HepG2 (cell line): ENCODE data around the gene GLI3. TPM values are rescaled to one million over a fixed set of nuclear protein-coding genes. Genes with fewer than 3 reads are reported as not detected.

Experiments used
- ATAC-seq: fragments of 200-7000 bp; cut with Tn5 transposase; 3 replicates; pipeline ENCODE4 v1.9.1; 2020; ENCODE audit warnings: mild to moderate bottlenecking, moderate library complexity
- BruUV-seq: library from RNA; stranded (reverse); fragments of 400-500 nt; replicated peaks from 2 replicates; lab custom pipeline; 2021; lab: Mats Ljungman, UMichigan
- CTCF ChIA-PET: fragments of 300-600 bp; formaldehyde crosslinking; extraction: SDS; loops from one replicate; lab custom pipeline; 2021; ENCODE audit warnings: low total read pairs, inconsistent platforms, low intra/inter-chr PET ratio; lab: Yijun Ruan, JAX
- POLR2A ChIA-PET: fragments of 350-600 bp; sonication (Branson Sonifier 250); formaldehyde crosslinking; loops from one replicate; lab custom pipeline; 2020; ENCODE audit warnings: antibody characterized with exemption, inconsistent platforms; lab: Yijun Ruan, JAX
- DNase-seq: peaks from one replicate; pipeline ENCODE4 v3.0.0-alpha.2; 2015; ENCODE audit warnings: low spot score
- FAIRE-seq: peaks from 3 replicates; lab custom pipeline; 2011; peaks lifted over from hg19 to GRCh38; lab: Jason Lieb, UNC
- H2AFZ ChIP-seq: one replicate; pipeline ENCODE4 v1.6.1; 2011; ENCODE audit warnings: low read length, inconsistent platforms
- H3K27ac ChIP-seq: fragments of 300-600 bp; 3 replicates; pipeline ENCODE4 v1.8.0; 2011; ENCODE audit warnings: mixed run types, mild to moderate bottlenecking, mixed read lengths, low read length, inconsistent platforms; ENCODE audit not compliant: insufficient read depth; ENCODE audit errors: extremely low read length
- H3K27me3 ChIP-seq, 2 experiments: fragments of 200-600 bp in 1 of 2; 2 replicates in 1 of 2; 3 replicates in 1 of 2; pipeline versions ENCODE4 v1.6.0 to v1.8.0; 2011; ENCODE audit warnings: low read length in 2 of 2, mild to moderate bottlenecking in 2 of 2, moderate library complexity in 2 of 2, inconsistent platforms in 1 of 2; ENCODE audit not compliant: insufficient read depth in 2 of 2, control insufficient read depth in 1 of 2
- H3K36me3 ChIP-seq, 2 experiments: fragments of 200-600 bp in 1 of 2; replicated peaks in 1 of 2; 2 replicates in 1 of 2; 3 replicates in 1 of 2; pipeline versions ENCODE4 v1.5.1 to v1.8.0; 2011; ENCODE audit warnings: low read length in 2 of 2, inconsistent platforms in 1 of 2; ENCODE audit not compliant: insufficient read depth in 2 of 2, control insufficient read depth in 1 of 2
- H3K4me1 ChIP-seq: 2 replicates; pipeline ENCODE4 v1.5.1; 2012; ENCODE audit warnings: low read length, inconsistent platforms; ENCODE audit not compliant: insufficient read depth
- H3K4me2 ChIP-seq: 2 replicates; pipeline ENCODE4 v1.6.0; 2011; ENCODE audit warnings: low read depth, low read length, inconsistent platforms
- H3K4me3 ChIP-seq, 3 experiments: fragments of 200-600 bp in 1 of 3; sonication (generic), shearing (Covaris generic) in 1 of 3; replicated peaks in 1 of 3; 2 replicates each; pipeline ENCODE4 v1.5.1; 2011 to 2016; ENCODE audit warnings: low read length in 3 of 3, inconsistent platforms in 2 of 3, low read depth in 2 of 3, mild to moderate bottlenecking in 2 of 3, control low read depth in 1 of 3, mixed read lengths in 1 of 3; ENCODE audit not compliant: insufficient read depth in 1 of 3
- H3K79me2 ChIP-seq: one replicate; pipeline ENCODE4 v1.6.1; 2011; ENCODE audit warnings: low read length, inconsistent platforms; ENCODE audit not compliant: insufficient read depth
- H3K9ac ChIP-seq: 2 replicates; pipeline ENCODE4 v1.6.0; 2011; ENCODE audit warnings: mild to moderate bottlenecking, low read depth, low read length, inconsistent platforms; ENCODE audit not compliant: insufficient read depth
- H3K9me3 ChIP-seq: 2 replicates; pipeline ENCODE4 v1.5.1; 2012; ENCODE audit warnings: mild to moderate bottlenecking, low read length
- H4K20me1 ChIP-seq: 2 replicates; pipeline ENCODE4 v1.6.0; 2011; ENCODE audit warnings: inconsistent platforms, mild to moderate bottlenecking, low read length, moderate library complexity; ENCODE audit not compliant: insufficient read depth
- ATAD3A ChIP-seq: sonication (generic); formaldehyde crosslinking; IDR thresholded peaks from 2 replicates; pipeline ENCODE4 v1.4.0; 2020; ENCODE audit warnings: missing genetic modification reagents
- CENPT ChIP-seq: sonication (generic); formaldehyde crosslinking; IDR thresholded peaks from 2 replicates; pipeline ENCODE4 v1.8.0; 2022; ENCODE audit warnings: low read depth, mild to moderate bottlenecking, moderate library complexity, missing genetic modification reagents
- FOXJ3 ChIP-seq: sonication (generic); formaldehyde crosslinking; IDR thresholded peaks from 2 replicates; pipeline ENCODE4 v1.4.0; 2020; ENCODE audit warnings: missing genetic modification reagents, mild to moderate bottlenecking, borderline replicate concordance
- HNRNPK ChIP-seq: fragments of 200-400 bp; formaldehyde crosslinking; IDR thresholded peaks from 2 replicates; pipeline ENCODE4 v1.6.1; 2018; ENCODE audit warnings: low read length, low read depth, moderate library complexity, mild to moderate bottlenecking; ENCODE audit not compliant: poor library complexity, severe bottlenecking
- KDM1A ChIP-seq: IDR thresholded peaks from 2 replicates; pipeline ENCODE4 v1.6.1; 2016; ENCODE audit warnings: missing compliant biosample characterization
- NR2F6 ChIP-seq, 2 experiments: IDR thresholded peaks; 2 replicates each; pipeline ENCODE4 v1.6.1; 2016; ENCODE audit warnings: antibody characterized with exemption in 1 of 2, mild to moderate bottlenecking in 1 of 2
- PCBP2 ChIP-seq: fragments of 200-400 bp; formaldehyde crosslinking; optimal IDR thresholded peaks from 2 replicates; pipeline ENCODE3; 2018; ENCODE audit warnings: low read length, low read depth; ENCODE audit not compliant: poor library complexity, severe bottlenecking
- RFX3 ChIP-seq: IDR thresholded peaks from 2 replicates; pipeline ENCODE4 v1.6.1; 2016; ENCODE audit warnings: missing biosample characterization, missing genetic modification reagents
- SOX5 ChIP-seq: IDR thresholded peaks from 2 replicates; pipeline ENCODE4 v1.6.1; 2016; ENCODE audit warnings: borderline replicate concordance
- TSC22D2 ChIP-seq: sonication (generic); formaldehyde crosslinking; IDR thresholded peaks from 2 replicates; pipeline ENCODE4 v1.5.1; 2020; ENCODE audit warnings: missing genetic modification reagents, mild to moderate bottlenecking, borderline replicate concordance
- ZNF674 ChIP-seq: sonication (generic); formaldehyde crosslinking; IDR thresholded peaks from 2 replicates; pipeline ENCODE4 v1.5.0; 2020; ENCODE audit warnings: low read depth, mild to moderate bottlenecking, missing genetic modification reagents
- WGBS: methylation state at CpG from one replicate; pipeline ENCODE4 v1.1.6; 2017; ENCODE audit warnings: low lambda C conversion rate; 5-methylcytosine and 5-hydroxymethylcytosine counted together
- in situ Hi-C: cut with HindIII; loops from 2 replicates; pipeline ENCODE4 v1.10.0; 2017; ENCODE audit warnings: low pct_unique_long_range_greater_than_20kb; ENCODE audit not compliant: extremely low pct_ligation_motif_present
- intact Hi-C: fragments of 100-400 bp; cut with micrococcal nuclease; formaldehyde crosslinking; loops from one replicate; pipeline ENCODE4 v1.10.0; 2022; ENCODE audit not compliant: unreplicated experiment
- polyA plus RNA-seq, 8 experiments: library from polyadenylated mRNA; depleted of rRNA in 3 of 8; stranded (reverse) in 7 of 8; unstranded in 1 of 8; fragments of >200 nt; fragmentation: Illumina TruSeq in 4 of 8; extraction: Trizol in 4 of 8; gene quantifications; 2 replicates each; pipeline versions ENCODE4 v1.2.1 to v1.2.3, GENCODE V29; 2011 to 2016; ENCODE audit warnings: low read depth in 4 of 8, missing spikeins in 1 of 8, mixed read lengths in 1 of 8; ENCODE audit not compliant: insufficient read depth in 1 of 8
- total RNA-seq, 5 experiments: library from RNA; depleted of rRNA; stranded (reverse); fragments of >200 nt; fragmentation: Illumina TruSeq; extraction: Trizol; gene quantifications; 2 replicates each; pipeline ENCODE4 v1.2.3, GENCODE V29; 2016; ENCODE audit warnings: low read depth in 1 of 5
- TF ChIP-seq, protein P1 (sequence below), 2 experiments: IDR thresholded peaks; 2 replicates each; pipeline ENCODE4 v1.6.1; 2011 to 2012; ENCODE audit warnings: low read length in 2 of 2, borderline replicate concordance in 1 of 2, low read depth in 1 of 2, mild to moderate bottlenecking in 1 of 2, moderate library complexity in 1 of 2
- TF ChIP-seq, protein P2 (sequence below): sonication (generic); formaldehyde crosslinking; IDR thresholded peaks from 2 replicates; pipeline ENCODE4 v1.8.0; 2022; ENCODE audit warnings: mild to moderate bottlenecking, missing genetic modification reagents, borderline replicate concordance
- TF ChIP-seq, protein P3 (sequence below): sonication (generic); formaldehyde crosslinking; IDR thresholded peaks from 2 replicates; pipeline ENCODE4 v1.4.0; 2020; ENCODE audit warnings: mild to moderate bottlenecking, missing genetic modification reagents
- TF ChIP-seq, protein P4 (sequence below): sonication (generic); formaldehyde crosslinking; IDR thresholded peaks from 2 replicates; pipeline ENCODE4 v1.4.0; 2020; ENCODE audit warnings: missing genetic modification reagents

The GLI3 gene
- total and polyA plus RNA-seq, 2 of the 13 experiments (the other 11 are each of a cell fraction or from before 2014, with no cell fraction given) = not detected

DNA sequence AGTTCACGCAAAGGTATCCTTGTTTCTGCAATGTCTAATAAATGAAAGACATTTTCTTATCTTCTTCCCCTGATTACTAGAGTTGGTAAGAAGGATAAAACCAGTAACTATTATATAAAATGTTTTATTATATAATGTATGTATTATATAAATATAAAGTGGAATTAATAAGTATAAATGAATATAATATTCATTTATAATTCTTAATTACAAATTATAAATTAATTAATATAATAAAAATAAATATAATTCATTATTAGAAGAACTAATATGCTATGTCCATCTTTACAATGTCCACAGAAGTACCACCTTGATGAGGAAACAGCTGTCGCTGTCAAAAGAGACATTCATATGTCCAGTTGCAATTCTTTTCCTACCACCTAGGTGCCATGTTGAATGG lies 177.7 kb downstream of the GLI3 start:
- ChIA-PET CTCF (no interaction called here), POLR2A (no interaction called here)
- FAIRE-seq = no peak
- no peak for DNase-seq
- H2AFZ ChIP-seq = no peak overlapping the region
- WGBS = 76% methylated on average over 2 of the region's 2 CpGs
- H3K9me3 ChIP-seq = no peaks in the 10 kb centered on the region
- H3K27me3 ChIP-seq = no peaks in the 10 kb centered on the region
- intact Hi-C loops = no loop called here
- no peak overlapping the region for H3K4me2 ChIP-seq
- H3K9ac ChIP-seq = no peak overlapping the region
- ATAC-seq = no peak
- no TSS peak for BruUV-seq
- no peak overlapping the region for H3K27ac ChIP-seq
- no peaks in the 10 kb centered on the region for H3K36me3 ChIP-seq
- H4K20me1 ChIP-seq = no peaks in the 10 kb centered on the region
- H3K79me2 ChIP-seq = no peaks in the 10 kb centered on the region
- H3K4me1 ChIP-seq = no peaks in the 10 kb centered on the region
- no peak overlapping the region for H3K4me3 ChIP-seq
- in situ Hi-C loops = no loop called here
- TF ChIP-seq, protein P1, sequence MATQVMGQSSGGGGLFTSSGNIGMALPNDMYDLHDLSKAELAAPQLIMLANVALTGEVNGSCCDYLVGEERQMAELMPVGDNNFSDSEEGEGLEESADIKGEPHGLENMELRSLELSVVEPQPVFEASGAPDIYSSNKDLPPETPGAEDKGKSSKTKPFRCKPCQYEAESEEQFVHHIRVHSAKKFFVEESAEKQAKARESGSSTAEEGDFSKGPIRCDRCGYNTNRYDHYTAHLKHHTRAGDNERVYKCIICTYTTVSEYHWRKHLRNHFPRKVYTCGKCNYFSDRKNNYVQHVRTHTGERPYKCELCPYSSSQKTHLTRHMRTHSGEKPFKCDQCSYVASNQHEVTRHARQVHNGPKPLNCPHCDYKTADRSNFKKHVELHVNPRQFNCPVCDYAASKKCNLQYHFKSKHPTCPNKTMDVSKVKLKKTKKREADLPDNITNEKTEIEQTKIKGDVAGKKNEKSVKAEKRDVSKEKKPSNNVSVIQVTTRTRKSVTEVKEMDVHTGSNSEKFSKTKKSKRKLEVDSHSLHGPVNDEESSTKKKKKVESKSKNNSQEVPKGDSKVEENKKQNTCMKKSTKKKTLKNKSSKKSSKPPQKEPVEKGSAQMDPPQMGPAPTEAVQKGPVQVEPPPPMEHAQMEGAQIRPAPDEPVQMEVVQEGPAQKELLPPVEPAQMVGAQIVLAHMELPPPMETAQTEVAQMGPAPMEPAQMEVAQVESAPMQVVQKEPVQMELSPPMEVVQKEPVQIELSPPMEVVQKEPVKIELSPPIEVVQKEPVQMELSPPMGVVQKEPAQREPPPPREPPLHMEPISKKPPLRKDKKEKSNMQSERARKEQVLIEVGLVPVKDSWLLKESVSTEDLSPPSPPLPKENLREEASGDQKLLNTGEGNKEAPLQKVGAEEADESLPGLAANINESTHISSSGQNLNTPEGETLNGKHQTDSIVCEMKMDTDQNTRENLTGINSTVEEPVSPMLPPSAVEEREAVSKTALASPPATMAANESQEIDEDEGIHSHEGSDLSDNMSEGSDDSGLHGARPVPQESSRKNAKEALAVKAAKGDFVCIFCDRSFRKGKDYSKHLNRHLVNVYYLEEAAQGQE (IDR thresholded peaks at IDR 0.05; ENCODE audit: borderline replicate concordance in 1 of 2, low read depth in 1 of 2, low read length in 2 of 2) = no peak
- TF ChIP-seq, protein P2, sequence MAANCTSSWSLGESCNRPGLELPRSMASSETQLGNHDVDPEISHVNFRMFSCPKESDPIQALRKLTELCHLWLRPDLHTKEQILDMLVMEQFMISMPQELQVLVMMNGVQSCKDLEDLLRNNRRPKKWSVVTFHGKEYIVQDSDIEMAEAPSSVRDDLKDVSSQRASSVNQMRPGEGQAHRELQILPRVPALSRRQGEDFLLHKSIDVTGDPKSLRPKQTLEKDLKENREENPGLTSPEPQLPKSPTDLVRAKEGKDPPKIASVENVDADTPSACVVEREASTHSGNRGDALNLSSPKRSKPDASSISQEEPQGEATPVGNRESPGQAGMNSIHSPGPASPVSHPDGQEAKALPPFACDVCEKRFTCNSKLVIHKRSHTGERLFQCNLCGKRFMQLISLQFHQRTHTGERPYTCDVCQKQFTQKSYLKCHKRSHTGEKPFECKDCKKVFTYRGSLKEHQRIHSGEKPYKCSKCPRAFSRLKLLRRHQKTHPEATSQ (CRISPR knock-in tag) = no peak
- TF ChIP-seq TSC22D2 (CRISPR knock-in tag) (no peak), ZNF674 (CRISPR knock-in tag) (no peak), CENPT (CRISPR knock-in tag) (no peak), HNRNPK (no peak), SOX5 (CRISPR knock-in tag) (no peak), FOXJ3 (CRISPR knock-in tag) (no peak), NR2F6 (IDR thresholded peaks at IDR 0.05) (no peak), NR2F6 (CRISPR knock-in tag; IDR thresholded peaks at IDR 0.05) (no peak), ATAD3A (no peak), KDM1A (no peak), PCBP2 (no peak), RFX3 (CRISPR knock-in tag) (no peak)
- TF ChIP-seq, protein P3, sequence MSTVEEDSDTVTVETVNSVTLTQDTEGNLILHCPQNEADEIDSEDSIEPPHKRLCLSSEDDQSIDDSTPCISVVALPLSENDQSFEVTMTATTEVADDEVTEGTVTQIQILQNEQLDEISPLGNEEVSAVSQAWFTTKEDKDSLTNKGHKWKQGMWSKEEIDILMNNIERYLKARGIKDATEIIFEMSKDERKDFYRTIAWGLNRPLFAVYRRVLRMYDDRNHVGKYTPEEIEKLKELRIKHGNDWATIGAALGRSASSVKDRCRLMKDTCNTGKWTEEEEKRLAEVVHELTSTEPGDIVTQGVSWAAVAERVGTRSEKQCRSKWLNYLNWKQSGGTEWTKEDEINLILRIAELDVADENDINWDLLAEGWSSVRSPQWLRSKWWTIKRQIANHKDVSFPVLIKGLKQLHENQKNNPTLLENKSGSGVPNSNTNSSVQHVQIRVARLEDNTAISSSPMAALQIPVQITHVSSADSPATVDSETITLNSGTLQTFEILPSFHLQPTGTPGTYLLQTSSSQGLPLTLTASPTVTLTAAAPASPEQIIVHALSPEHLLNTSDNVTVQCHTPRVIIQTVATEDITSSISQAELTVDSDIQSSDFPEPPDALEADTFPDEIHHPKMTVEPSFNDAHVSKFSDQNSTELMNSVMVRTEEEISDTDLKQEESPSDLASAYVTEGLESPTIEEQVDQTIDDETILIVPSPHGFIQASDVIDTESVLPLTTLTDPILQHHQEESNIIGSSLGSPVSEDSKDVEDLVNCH (CRISPR knock-in tag) = no peak
- TF ChIP-seq, protein P4, sequence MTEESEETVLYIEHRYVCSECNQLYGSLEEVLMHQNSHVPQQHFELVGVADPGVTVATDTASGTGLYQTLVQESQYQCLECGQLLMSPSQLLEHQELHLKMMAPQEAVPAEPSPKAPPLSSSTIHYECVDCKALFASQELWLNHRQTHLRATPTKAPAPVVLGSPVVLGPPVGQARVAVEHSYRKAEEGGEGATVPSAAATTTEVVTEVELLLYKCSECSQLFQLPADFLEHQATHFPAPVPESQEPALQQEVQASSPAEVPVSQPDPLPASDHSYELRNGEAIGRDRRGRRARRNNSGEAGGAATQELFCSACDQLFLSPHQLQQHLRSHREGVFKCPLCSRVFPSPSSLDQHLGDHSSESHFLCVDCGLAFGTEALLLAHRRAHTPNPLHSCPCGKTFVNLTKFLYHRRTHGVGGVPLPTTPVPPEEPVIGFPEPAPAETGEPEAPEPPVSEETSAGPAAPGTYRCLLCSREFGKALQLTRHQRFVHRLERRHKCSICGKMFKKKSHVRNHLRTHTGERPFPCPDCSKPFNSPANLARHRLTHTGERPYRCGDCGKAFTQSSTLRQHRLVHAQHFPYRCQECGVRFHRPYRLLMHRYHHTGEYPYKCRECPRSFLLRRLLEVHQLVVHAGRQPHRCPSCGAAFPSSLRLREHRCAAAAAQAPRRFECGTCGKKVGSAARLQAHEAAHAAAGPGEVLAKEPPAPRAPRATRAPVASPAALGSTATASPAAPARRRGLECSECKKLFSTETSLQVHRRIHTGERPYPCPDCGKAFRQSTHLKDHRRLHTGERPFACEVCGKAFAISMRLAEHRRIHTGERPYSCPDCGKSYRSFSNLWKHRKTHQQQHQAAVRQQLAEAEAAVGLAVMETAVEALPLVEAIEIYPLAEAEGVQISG (CRISPR knock-in tag) = no peak
